Measurements from ENCODE around the gene HPDL. TPM values are rescaled to one million over a fixed set of nuclear protein-coding genes. Genes with fewer than 3 reads are reported as not detected.

HPDL gene
- total RNA-seq, 4 donors from 2014 or later, result 0.16 to 2.3 (median 1.1) TPM; not detected in 1

- in situ Hi-C loops (cut with MboI; ENCODE audit: low sequenced_read_pairs in 4 of 4) (no loop called here), intact Hi-C loops (cut with DNase I; ENCODE audit: low total_unique reads) (no loop called here)
- H3K4me1 ChIP-seq, result peaks cover 0 to under 1% of the 10 kb centered on the region in 2 donors
- ATAC-seq, result no peak
- TF ChIP-seq POLR2A (IDR thresholded peaks at IDR 0.05) (no peak), CTCF (IDR thresholded peaks at IDR 0.05 in 4 of 5, conservative IDR thresholded peaks at IDR 0.05 in 1 of 5) (no peak)
- H3K4me3 ChIP-seq, result no peak overlapping the region
- no peaks in the 10 kb centered on the region for H3K36me3 ChIP-seq
- no peak for DNase-seq
- no peaks in the 10 kb centered on the region for H3K9me3 ChIP-seq
- no peaks in the 10 kb centered on the region for H3K27me3 ChIP-seq
- no peak overlapping the region for H3K27ac ChIP-seq
These were observed 43.9 kb downstream of the HPDL start for GRCh38 chr1:45370575-45370974.

GRCh38 chr1:45373573-45373972 is 46.9 kb downstream of the HPDL start:
- intact Hi-C loops (cut with DNase I; ENCODE audit: low total_unique reads) (no loop called here), in situ Hi-C loops (cut with MboI; ENCODE audit: low sequenced_read_pairs in 4 of 4) (no loop called here)
- Histone ChIP-seq H3K4me1 (peaks cover 8 to 10% of the 10 kb centered on the region in 2 donors), H3K4me3 (no peak overlapping the region), H3K9me3 (no peaks in the 10 kb centered on the region), H3K27ac (no peak overlapping the region), H3K36me3 (no peaks in the 10 kb centered on the region), H3K27me3 (no peaks in the 10 kb centered on the region)
- TF ChIP-seq POLR2A (IDR thresholded peaks at IDR 0.05) (no peak), CTCF (IDR thresholded peaks at IDR 0.05 in 4 of 5, conservative IDR thresholded peaks at IDR 0.05 in 1 of 5) (no peak)
- ATAC-seq, result no peak
- DNase-seq, result no peak

GRCh38 chr1:45375104-45376090 is 48.7 kb downstream of the HPDL start:
- Histone ChIP-seq H3K4me3 (no peak overlapping the region), H3K36me3 (no peaks in the 10 kb centered on the region), H3K27ac (no peak overlapping the region), H3K4me1 (peaks cover 8 to 10% of the 10 kb centered on the region in 2 donors), H3K27me3 (no peaks in the 10 kb centered on the region), H3K9me3 (no peaks in the 10 kb centered on the region)
- in situ Hi-C loops (cut with MboI; ENCODE audit: low sequenced_read_pairs in 4 of 4), result no loop called here
- ATAC-seq (no peak), DNase-seq (no peak)
- TF ChIP-seq POLR2A (IDR thresholded peaks at IDR 0.05) (no peak), CTCF (IDR thresholded peaks at IDR 0.05 in 4 of 5, conservative IDR thresholded peaks at IDR 0.05 in 1 of 5) (no peak)
- intact Hi-C loops (cut with DNase I; ENCODE audit: low total_unique reads), result no loop called here

- DNase-seq (no peak), ATAC-seq (no peak)
- Histone ChIP-seq H3K4me1 (peaks cover 8 to 10% of the 10 kb centered on the region in 2 donors), H3K36me3 (no peaks in the 10 kb centered on the region), H3K27me3 (no peaks in the 10 kb centered on the region), H3K4me3 (no peak overlapping the region), H3K9me3 (no peaks in the 10 kb centered on the region), H3K27ac (no peak overlapping the region)
- intact Hi-C loops (cut with DNase I; ENCODE audit: low total_unique reads), result no loop called here
- no peak for TF ChIP-seq POLR2A (IDR thresholded peaks at IDR 0.05)
- no peak for TF ChIP-seq CTCF (IDR thresholded peaks at IDR 0.05 in 4 of 5, conservative IDR thresholded peaks at IDR 0.05 in 1 of 5)
- in situ Hi-C loops (cut with MboI; ENCODE audit: low sequenced_read_pairs in 4 of 4), result no loop called here
These were observed 51.5 kb downstream of the HPDL start for GRCh38 chr1:45378184-45378583.

Other genes starting within 250 kb of the HPDL start
- 1 to 10 TPM in 1 of 4 donors, under 1 TPM in 3; 0.53 to 1.3 (median 0.81) TPM for gene ZSWIM5, start 120.3 kb upstream of the HPDL start, total RNA-seq
- gene TOE1, start 13.3 kb downstream of the HPDL start, total RNA-seq, result 1 to 10 TPM; 2.9 to 9.4 (median 5.3) TPM
- gene MUTYH, start 13.5 kb downstream of the HPDL start, total RNA-seq, result 10 to 100 TPM; 10.1 to 20.6 (median 11.0) TPM
- gene TESK2, start 164.3 kb downstream of the HPDL start, total RNA-seq, result 1 to 10 TPM; 3.4 to 5.8 (median 4.5) TPM
- gene CCDC163, start 173.2 kb downstream of the HPDL start, total RNA-seq, result under 1 TPM in 3 of 4 donors, not detected in 1; 0.22 to 0.62 (median 0.25) TPM
- 1 to 10 TPM; 1.8 to 5.6 (median 3.5) TPM for gene MMACHC, start 173.4 kb downstream of the HPDL start, total RNA-seq
- 100 to 1,000 TPM; 406 to 554 (median 482) TPM for gene PRDX1, start 195.0 kb downstream of the HPDL start, total RNA-seq
- 10 to 100 TPM; 15.6 to 40.1 (median 37.1) TPM for gene AKR1A1, start 223.9 kb downstream of the HPDL start, total RNA-seq